GM10248 (cell line): ENCODE data around the gene PDLIM7.

Source experiments
- CTCF ChIA-PET: fragments of 300-600 bp; sonication (Branson Sonifier 250); formaldehyde crosslinking; extraction: SDS; loops from one replicate; lab custom pipeline; 2021; ENCODE audit warnings: antibody characterized with exemption; lab: Yijun Ruan, JAX
- POLR2A ChIA-PET: fragments of 350-650 bp; sonication (Branson Sonifier 250); formaldehyde crosslinking; extraction: SDS; loops from one replicate; lab custom pipeline; 2020; ENCODE audit warnings: antibody characterized with exemption; lab: Yijun Ruan, JAX
- DNase-seq: peaks from one replicate; pipeline ENCODE4 v3.0.0; 2012; ENCODE audit errors: extremely low spot score
- TF ChIP-seq, protein P1 (sequence below): IDR thresholded peaks from 2 replicates; pipeline ENCODE4 v1.5.1; 2012; ENCODE audit warnings: mild to moderate bottlenecking, low read depth; ENCODE audit errors: extremely low read depth, missing control alignments, control extremely low read depth

Gene PDLIM7

GRCh38 chr5:177478711-177479646, 18.4 kb downstream of the PDLIM7 start:
- POLR2A ChIA-PET = interaction anchor here (0.6 kb wide), 1 partner anchor 8 kb away, joined by 6 read pairs; no protein-coding TSS in a partner anchor
- CTCF ChIA-PET = interaction anchor here (0.7 to 7.1 kb wide), 14 partner anchors 8 to 161 kb away, joined by 3 to 59 read pairs (median 7); partner anchors contain the start of genes LMAN2 and PDLIM7
- TF ChIP-seq, protein P1, sequence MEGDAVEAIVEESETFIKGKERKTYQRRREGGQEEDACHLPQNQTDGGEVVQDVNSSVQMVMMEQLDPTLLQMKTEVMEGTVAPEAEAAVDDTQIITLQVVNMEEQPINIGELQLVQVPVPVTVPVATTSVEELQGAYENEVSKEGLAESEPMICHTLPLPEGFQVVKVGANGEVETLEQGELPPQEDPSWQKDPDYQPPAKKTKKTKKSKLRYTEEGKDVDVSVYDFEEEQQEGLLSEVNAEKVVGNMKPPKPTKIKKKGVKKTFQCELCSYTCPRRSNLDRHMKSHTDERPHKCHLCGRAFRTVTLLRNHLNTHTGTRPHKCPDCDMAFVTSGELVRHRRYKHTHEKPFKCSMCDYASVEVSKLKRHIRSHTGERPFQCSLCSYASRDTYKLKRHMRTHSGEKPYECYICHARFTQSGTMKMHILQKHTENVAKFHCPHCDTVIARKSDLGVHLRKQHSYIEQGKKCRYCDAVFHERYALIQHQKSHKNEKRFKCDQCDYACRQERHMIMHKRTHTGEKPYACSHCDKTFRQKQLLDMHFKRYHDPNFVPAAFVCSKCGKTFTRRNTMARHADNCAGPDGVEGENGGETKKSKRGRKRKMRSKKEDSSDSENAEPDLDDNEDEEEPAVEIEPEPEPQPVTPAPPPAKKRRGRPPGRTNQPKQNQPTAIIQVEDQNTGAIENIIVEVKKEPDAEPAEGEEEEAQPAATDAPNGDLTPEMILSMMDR = no peak
- peak; percentile 35 for DNase-seq

DNA sequence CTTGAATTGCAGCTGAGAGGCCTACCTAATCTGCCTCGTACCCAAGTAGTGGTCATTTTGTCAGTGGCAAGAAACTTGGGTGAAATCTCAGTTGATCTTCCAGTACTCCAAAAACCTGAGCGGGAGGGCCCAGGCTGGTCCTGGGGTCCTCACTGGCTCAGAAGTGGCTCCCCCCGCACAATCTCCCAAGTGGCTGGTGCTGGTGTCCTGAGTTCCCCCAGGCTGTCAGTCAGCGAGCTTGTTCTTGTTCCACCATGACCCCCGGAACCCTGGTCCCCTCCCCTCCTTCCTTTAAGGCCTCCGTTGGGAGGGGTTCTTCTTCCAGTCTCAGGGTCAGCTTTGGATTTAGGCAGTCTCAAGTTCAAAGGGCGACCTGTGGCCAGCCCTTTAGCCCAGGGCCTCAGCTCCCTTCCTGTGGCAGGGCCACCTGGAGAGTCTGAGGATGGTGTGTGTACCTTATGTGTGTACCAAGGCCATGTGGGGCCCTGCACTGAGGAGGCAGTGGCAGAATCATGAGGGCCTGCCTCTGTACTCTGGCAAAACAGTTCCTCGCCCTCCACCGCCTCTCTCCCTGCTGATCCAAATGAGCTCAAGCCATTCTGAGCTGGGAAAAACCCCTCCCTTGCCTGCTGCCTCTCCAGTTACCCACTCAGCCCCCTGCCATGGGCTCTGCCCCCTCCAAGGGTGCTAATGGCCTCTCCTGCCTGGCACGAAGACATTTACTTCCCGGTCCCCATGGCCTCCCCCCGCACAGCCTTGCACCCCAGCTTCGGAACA, 19.5 kb downstream of the PDLIM7 start:
- no peak for DNase-seq
- ChIA-PET CTCF (interaction anchor here (0.9 to 7.1 kb wide), 16 partner anchors 9 to 406 kb away, joined by 3 to 59 read pairs (median 7); partner anchors contain the start of genes LMAN2 and PDLIM7), POLR2A (interaction anchor here (0.7 kb wide), 1 partner anchor 345 kb away, joined by 4 read pairs; no protein-coding TSS in a partner anchor)
- TF ChIP-seq, protein P1 = no peak

DNA sequence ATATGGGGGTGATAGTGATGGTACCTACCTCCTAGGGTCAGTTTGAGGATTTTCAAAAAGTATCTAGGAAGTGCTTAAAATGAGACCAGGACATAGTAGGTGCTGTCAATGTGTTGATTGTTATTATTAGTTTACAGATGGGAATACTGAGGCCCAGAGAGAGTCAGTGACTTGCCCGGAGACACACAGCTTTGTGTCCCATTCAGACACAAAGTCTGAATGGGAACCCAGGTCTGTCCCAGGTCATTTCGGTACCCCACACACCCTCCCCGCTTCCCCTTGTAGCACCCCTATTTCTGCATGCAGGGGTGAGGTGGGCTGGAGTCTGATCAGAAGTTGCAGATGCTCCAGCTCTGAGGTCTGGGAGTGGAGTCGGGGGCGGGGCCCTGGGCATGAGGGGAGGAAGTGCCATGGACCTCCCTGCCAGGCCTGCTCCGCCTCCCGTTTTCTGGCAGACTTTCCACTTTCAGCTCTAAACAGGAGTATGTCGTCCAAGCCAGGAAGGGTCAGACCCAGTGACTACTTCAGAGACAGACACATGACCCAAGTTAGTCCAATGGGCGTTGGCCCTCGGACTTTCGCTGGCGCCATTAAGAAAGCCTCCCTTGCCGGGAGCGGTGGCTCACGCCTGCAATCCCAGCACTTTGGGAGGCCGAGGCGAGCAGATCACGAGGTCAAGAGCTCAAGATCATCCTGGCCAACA, 20.7 kb downstream of the PDLIM7 start:
- POLR2A ChIA-PET = interaction anchor here (0.6 to 1.0 kb wide), 2 partner anchors 51 to 136 kb away, joined by 4 to 7 read pairs; no protein-coding TSS in a partner anchor
- TF ChIP-seq, protein P1 = no peak
- CTCF ChIA-PET = interaction anchor here (0.9 to 7.1 kb wide), 13 partner anchors 10 to 405 kb away, joined by 3 to 59 read pairs (median 7); no protein-coding TSS in a partner anchor
- no peak for DNase-seq

DNA sequence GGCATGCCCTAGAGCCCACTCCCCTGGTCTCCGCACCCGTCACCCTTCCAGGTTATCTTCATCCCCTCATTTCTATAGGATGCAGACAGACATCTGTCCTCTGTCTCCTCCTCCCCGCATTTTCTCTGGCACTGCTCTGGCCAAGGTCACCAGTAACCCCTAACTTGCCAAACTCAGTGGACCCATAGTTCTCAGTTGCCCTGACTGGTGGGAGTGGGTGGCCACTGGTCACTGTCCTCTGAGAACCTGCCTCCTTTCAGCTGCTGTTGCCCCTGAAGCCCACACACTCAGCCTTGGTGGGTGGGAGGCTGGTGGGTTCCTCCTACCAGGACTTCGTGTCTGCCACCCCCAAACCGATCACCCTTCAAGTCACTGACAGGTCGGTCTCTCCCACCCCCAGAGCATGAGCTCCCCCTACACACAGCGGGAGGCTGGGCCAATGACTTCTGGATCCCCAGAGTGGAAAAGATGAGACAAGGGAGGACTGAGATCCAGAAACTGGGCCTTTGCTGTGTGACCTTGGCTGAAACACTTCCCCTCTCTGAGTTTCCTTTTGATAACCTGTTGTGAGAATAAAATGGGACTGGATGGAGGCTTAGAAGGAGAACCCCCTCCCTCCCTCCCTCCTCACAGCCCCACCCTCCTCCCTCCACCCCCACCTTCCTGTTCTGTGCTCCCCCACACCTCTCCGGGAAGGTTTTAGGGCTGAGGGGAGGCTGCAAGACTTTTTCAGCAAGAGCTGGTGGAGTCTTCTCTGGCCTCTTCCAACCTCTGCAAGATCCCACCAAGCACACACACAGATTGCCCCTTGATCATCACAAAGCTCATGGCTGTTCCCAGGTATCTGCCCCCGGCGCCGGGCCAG, 21.6 kb downstream of the PDLIM7 start:
- TF ChIP-seq, protein P1 = no peak
- ChIA-PET CTCF (interaction anchor here (1.0 to 7.1 kb wide), 7 partner anchors 14 to 166 kb away, joined by 3 to 59 read pairs (median 10); no protein-coding TSS in a partner anchor), POLR2A (interaction anchor here (1.0 kb wide), 2 partner anchors 16 to 50 kb away, joined by 3 to 7 read pairs; no protein-coding TSS in a partner anchor)
- no peak for DNase-seq

DNA sequence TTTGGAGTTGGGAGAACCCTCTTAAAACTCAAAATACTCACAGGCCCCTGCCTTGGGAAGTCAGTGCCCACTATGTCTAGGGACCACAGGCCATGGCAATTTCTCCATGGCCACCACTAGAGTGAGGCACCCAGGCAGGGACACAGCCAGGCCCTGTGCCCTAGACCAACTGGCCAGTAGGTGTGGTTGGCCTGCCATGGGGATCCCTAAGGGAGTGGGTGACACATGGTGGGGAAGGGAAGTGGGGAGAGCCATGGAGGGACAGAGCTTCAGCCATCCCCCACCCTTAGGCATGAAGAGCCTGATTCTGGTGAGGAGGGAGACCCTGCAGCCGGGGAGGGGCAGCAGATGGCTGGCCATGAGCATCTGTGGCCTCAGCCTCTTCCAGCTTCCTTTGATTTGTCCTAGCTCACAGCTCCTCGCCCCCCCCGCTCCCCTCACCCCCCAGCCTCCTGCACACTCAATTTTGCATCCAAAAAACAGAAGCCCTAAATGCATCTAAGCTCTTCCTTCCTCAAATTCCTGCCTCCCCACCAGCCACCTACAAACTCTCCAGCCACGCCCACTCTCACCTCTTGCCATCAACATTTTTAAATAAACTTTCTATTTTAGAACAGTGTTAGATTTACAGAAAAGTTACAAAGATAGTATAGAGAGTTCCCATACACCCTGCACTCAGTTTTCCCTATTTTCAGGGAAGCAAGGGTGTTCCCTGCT, 22.4 kb downstream of the PDLIM7 start:
- ChIA-PET POLR2A (interaction anchor here (1.0 kb wide), 1 partner anchor 15 kb away, joined by 3 read pairs; no protein-coding TSS in a partner anchor), CTCF (interaction anchor here (1.7 to 7.1 kb wide), 3 partner anchors 19 to 165 kb away, joined by 6 to 59 read pairs (median 18); no protein-coding TSS in a partner anchor)
- TF ChIP-seq, protein P1 = no peak
- DNase-seq = no peak
